D721Med (cell line): ENCODE results near the gene KATNIP.

Experiments
- DNase-seq: peaks from one replicate; pipeline ENCODE4 v3.0.0; 2011; ENCODE audit warnings: low spot score; ENCODE audit not compliant: insufficient read length
- FAIRE-seq: peaks from 2 replicates; lab custom pipeline; 2011; peaks lifted over from hg19 to GRCh38; lab: Jason Lieb, UNC
- CTCF ChIP-seq: IDR thresholded peaks from 2 replicates; pipeline ENCODE4 v1.5.1; 2012; ENCODE audit warnings: mild to moderate bottlenecking, control low read depth; ENCODE audit not compliant: insufficient read depth; ENCODE audit errors: missing control alignments

The KATNIP gene

GRCh38 chr16:27547134-27547533 is 2.8 kb upstream of the KATNIP start:
- no peak for TF ChIP-seq CTCF
- no peak for FAIRE-seq
- no peak for DNase-seq

GRCh38 chr16:27547851-27548250 is 2.1 kb upstream of the KATNIP start:
- DNase-seq (no peak), FAIRE-seq (no peak)
- TF ChIP-seq CTCF: no peak

GRCh38 chr16:27549464-27549745 is 539 bp upstream of the KATNIP start:
- FAIRE-seq (no peak), DNase-seq (no peak)
- TF ChIP-seq CTCF: no peak

GRCh38 chr16:27550582-27550920 is 607 bp downstream of the KATNIP start:
- FAIRE-seq (no peak), DNase-seq (no peak)
- no peak for TF ChIP-seq CTCF

- FAIRE-seq: no peak
- TF ChIP-seq CTCF: no peak
- no peak for DNase-seq
Observed at GRCh38 chr16:27551036-27551435, 1.1 kb downstream of the KATNIP start.

- no peak for TF ChIP-seq CTCF
- FAIRE-seq (no peak), DNase-seq (no peak)
Observed at GRCh38 chr16:27556471-27556870, 6.5 kb downstream of the KATNIP start.

GRCh38 chr16:27558434-27558833 is 8.5 kb downstream of the KATNIP start:
- no peak for DNase-seq
- no peak for FAIRE-seq

More at GRCh38 chr16:27558434-27558833, 8.5 kb downstream of the KATNIP start:
- no peak for TF ChIP-seq CTCF
